ENCODE results near the gene MLC1. TPM values are rescaled to one million over a fixed set of nuclear protein-coding genes. Genes with fewer than 3 reads are reported as not detected.

MLC1 gene
- total RNA-seq, 2 experiments from 2014 or later: 0.16 TPM; not detected in 1

DNA sequence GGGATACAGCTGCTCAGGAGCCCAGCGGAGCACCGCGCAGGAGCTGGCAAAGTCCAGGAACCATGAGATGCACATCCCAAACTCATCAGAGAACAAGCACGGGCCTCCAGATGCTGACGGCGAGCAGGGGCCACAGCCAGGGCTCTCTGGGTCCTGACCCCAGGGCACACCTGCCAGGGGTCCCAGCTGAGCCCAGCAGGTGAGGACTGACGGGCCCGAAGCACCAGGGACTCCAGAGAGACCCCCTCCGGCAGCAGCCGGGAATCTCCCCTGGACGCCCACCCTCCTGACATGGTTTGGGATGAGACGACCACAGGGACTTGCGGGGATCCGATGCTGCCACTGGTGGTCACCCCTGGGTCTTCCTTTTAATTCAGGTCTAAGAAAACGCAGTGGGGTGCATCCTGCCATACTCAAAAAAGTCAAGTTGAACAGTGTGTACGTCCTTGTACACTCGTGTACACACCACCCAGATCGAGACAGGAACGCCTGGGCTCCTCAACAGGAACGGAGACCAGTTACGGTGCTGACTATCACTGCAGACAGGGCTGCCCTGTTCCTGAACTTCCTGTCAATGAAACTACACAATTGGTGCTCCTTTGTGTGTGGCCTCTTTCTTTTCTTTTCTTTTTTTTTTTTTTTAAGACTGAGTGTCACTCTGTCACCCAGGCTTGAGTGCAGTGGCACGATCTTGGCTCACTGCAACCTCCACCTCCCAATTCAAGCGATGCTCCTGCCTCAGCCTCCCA, 49.1 kb downstream of the MLC1 start:
- H3K9me2 ChIP-seq (ENCODE audit: insufficient read depth, low read length): no peaks in the 10 kb centered on the region
- H3K4me1 ChIP-seq (ENCODE audit: insufficient read depth, low read length, poor library complexity, severe bottlenecking): no peaks in the 10 kb centered on the region
- H4K20me1 ChIP-seq (ENCODE audit: insufficient read depth, low read length): no peaks in the 10 kb centered on the region
- H3K36me3 ChIP-seq (ENCODE audit: insufficient read depth, low read length): no peaks in the 10 kb centered on the region
- ChIA-PET CTCF (ENCODE audit: unreplicated experiment) (no interaction called here), POLR2A (interaction anchor here (1.0 kb wide), 1 partner anchor 104 kb away, joined by 4 read pairs; no protein-coding TSS in a partner anchor)
- no peak overlapping the region for H3K27ac ChIP-seq (ENCODE audit: low read depth, low read length, poor library complexity, severe bottlenecking)
- intact Hi-C loops (cut with micrococcal nuclease; ENCODE audit: unreplicated experiment): no loop called here
- TF ChIP-seq, protein P1, sequence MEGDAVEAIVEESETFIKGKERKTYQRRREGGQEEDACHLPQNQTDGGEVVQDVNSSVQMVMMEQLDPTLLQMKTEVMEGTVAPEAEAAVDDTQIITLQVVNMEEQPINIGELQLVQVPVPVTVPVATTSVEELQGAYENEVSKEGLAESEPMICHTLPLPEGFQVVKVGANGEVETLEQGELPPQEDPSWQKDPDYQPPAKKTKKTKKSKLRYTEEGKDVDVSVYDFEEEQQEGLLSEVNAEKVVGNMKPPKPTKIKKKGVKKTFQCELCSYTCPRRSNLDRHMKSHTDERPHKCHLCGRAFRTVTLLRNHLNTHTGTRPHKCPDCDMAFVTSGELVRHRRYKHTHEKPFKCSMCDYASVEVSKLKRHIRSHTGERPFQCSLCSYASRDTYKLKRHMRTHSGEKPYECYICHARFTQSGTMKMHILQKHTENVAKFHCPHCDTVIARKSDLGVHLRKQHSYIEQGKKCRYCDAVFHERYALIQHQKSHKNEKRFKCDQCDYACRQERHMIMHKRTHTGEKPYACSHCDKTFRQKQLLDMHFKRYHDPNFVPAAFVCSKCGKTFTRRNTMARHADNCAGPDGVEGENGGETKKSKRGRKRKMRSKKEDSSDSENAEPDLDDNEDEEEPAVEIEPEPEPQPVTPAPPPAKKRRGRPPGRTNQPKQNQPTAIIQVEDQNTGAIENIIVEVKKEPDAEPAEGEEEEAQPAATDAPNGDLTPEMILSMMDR (conservative IDR thresholded peaks at IDR 0.05; ENCODE audit: low read length): no peak
- TF ChIP-seq EZH2phosphoT487 (IDR thresholded peaks at IDR 0.05; ENCODE audit: borderline replicate concordance, low read depth, low read length): no peak
- H2AFZ ChIP-seq (ENCODE audit: low read length): no peak overlapping the region
- no peak overlapping the region for H3K4me2 ChIP-seq (ENCODE audit: low read length)
- H3K79me2 ChIP-seq (ENCODE audit: insufficient read depth, low read depth, low read length): no peaks in the 10 kb centered on the region
- H3K4me3 ChIP-seq (ENCODE audit: low read depth, low read length, poor library complexity, severe bottlenecking): no peak overlapping the region
- peaks cover 6% of the 10 kb centered on the region; the same call in 1 of the 2 replicates for H3K9me3 ChIP-seq (ENCODE audit: low read length)
- DNase-seq (ENCODE audit: low spot score): no peak
- no TSS peak for BruUV-seq (replicated peaks)

DNA sequence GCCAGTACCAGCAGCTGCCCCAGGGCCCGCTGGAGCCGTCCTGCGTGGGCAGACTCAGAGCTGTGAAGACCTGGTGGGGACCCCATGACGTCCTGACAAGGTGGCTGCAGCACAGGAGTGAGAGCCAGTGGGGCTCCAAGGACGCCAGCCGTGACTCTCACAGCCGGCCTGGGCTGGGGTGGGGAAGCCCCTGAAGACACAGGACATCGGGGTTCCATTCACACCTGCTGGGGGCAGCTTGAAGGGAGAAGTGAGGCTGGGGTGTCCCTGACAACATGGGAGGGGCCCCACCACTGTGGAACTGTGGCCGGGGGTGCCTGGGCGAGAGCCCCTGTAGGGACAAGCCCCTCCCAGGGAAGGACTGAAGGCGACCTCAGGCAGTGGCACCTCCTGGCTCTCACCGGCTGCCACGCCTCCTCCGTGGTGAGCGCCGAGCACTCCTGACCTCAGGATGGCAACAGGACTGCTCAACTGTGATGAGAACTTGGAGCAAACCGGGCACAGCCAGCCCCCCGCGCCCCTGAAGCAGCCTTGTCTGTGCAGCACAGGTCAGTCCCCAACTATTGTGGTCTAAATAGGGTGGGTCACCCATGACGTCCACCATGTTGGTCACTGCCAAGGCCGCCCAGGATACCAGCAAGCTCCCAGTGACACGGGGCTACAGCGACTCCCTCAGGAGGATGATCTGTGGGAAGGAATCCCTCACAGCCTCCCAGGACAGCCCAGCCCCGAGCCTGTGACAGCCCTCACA, 49.9 kb downstream of the MLC1 start:
- H3K79me2 ChIP-seq (ENCODE audit: insufficient read depth, low read depth, low read length): no peaks in the 10 kb centered on the region
- no peak overlapping the region for H2AFZ ChIP-seq (ENCODE audit: low read length)
- H3K9me3 ChIP-seq (ENCODE audit: low read length): peaks cover 6% of the 10 kb centered on the region; the same call in 1 of the 2 replicates
- peaks cover 4% of the 10 kb centered on the region for H3K4me1 ChIP-seq (ENCODE audit: insufficient read depth, low read length, poor library complexity, severe bottlenecking)
- no peaks in the 10 kb centered on the region for H3K36me3 ChIP-seq (ENCODE audit: insufficient read depth, low read length)
- intact Hi-C loops (cut with micrococcal nuclease; ENCODE audit: unreplicated experiment): no loop called here
- H3K27ac ChIP-seq (ENCODE audit: low read depth, low read length, poor library complexity, severe bottlenecking): no peak overlapping the region
- H3K9me2 ChIP-seq (ENCODE audit: insufficient read depth, low read length): no peaks in the 10 kb centered on the region
- no peak for DNase-seq (ENCODE audit: low spot score)
- ChIA-PET CTCF (ENCODE audit: unreplicated experiment) (interaction anchor here (0.6 kb wide), 1 partner anchor 16 kb away, joined by 3 read pairs; no protein-coding TSS in a partner anchor), POLR2A (interaction anchor here (1.0 kb wide), 1 partner anchor 105 kb away, joined by 4 read pairs; no protein-coding TSS in a partner anchor)
- no peak overlapping the region for H3K4me2 ChIP-seq (ENCODE audit: low read length)
- H3K4me3 ChIP-seq (ENCODE audit: low read depth, low read length, poor library complexity, severe bottlenecking): no peak overlapping the region
- no TSS peak for BruUV-seq (replicated peaks)
- H4K20me1 ChIP-seq (ENCODE audit: insufficient read depth, low read length): no peaks in the 10 kb centered on the region
- no peak for TF ChIP-seq EZH2phosphoT487 (IDR thresholded peaks at IDR 0.05; ENCODE audit: borderline replicate concordance, low read depth, low read length)
- TF ChIP-seq, protein P1 (conservative IDR thresholded peaks at IDR 0.05; ENCODE audit: low read length): no peak

Measured in OCI-LY7 (cell line).